Aorta (tissue), 5 donors: ENCODE results near the gene SF3B3. TPM values are rescaled to one million over a fixed set of nuclear protein-coding genes. Genes with fewer than 3 reads are reported as not detected.
"Not testable (repeated sequence)": the region's sequence is repeated elsewhere in the genome, so short reads cannot be mapped to it uniquely, and the experiment has no call there.

Experiments
- ATAC-seq: fragments of 200-7000 bp; cut with Tn5 transposase; one replicate; pipeline ENCODE4 v1.9.1; 2022; ENCODE audit warnings: moderate library complexity; ENCODE audit not compliant: low FRiP score
- DNase-seq, 2 donors: peaks; one replicate each; pipeline ENCODE4 v3.0.0-alpha.2; 2020
- H3K27ac ChIP-seq, 2 donors: one replicate each; pipeline ENCODE4 v1.5.1; 2013; ENCODE audit warnings: low read length in 2 of 2, mild to moderate bottlenecking in 2 of 2, moderate library complexity in 2 of 2, control low read depth in 1 of 2, inconsistent platforms in 1 of 2, low read depth in 1 of 2
- H3K27me3 ChIP-seq, 2 donors: one replicate each; pipeline ENCODE4 v1.6.1; 2013; ENCODE audit warnings: control low read depth in 1 of 2, low read length in 1 of 2, mild to moderate bottlenecking in 1 of 2, moderate library complexity in 1 of 2; ENCODE audit not compliant: insufficient read depth in 2 of 2, control insufficient read depth in 1 of 2
- H3K36me3 ChIP-seq, 2 donors: one replicate each; pipeline ENCODE4 v1.6.1; 2013; ENCODE audit warnings: control low read depth in 1 of 2, low read length in 1 of 2, mild to moderate bottlenecking in 1 of 2; ENCODE audit not compliant: insufficient read depth in 2 of 2, control insufficient read depth in 1 of 2
- H3K4me1 ChIP-seq, 2 donors: one replicate each; pipeline ENCODE4 v1.6.1; 2013; ENCODE audit warnings: low read length in 2 of 2, control low read depth in 1 of 2, mild to moderate bottlenecking in 1 of 2, moderate library complexity in 1 of 2; ENCODE audit not compliant: insufficient read depth in 2 of 2, control insufficient read depth in 1 of 2
- H3K4me3 ChIP-seq, 2 donors: one replicate each; pipeline ENCODE4 v1.5.1; 2013; ENCODE audit warnings: low read length in 2 of 2, control low read depth in 1 of 2, mild to moderate bottlenecking in 1 of 2
- H3K9me3 ChIP-seq: one replicate; pipeline ENCODE4 v1.6.1; 2013; ENCODE audit warnings: mild to moderate bottlenecking, low read length; ENCODE audit not compliant: control insufficient read depth
- WGBS, 2 donors: extraction: QIAGEN DNeasy Blood & Tissue Kit; methylation state at CpG; one replicate each; pipeline ENCODE4 v1.1.7; 2013; 5-methylcytosine and 5-hydroxymethylcytosine counted together
- intact Hi-C, 2 donors: fragments of 100-400 bp; cut with DNase I; formaldehyde crosslinking; loops; one replicate each; pipeline versions ENCODE4 v1.14.2 to v1.15.0; 2022
- polyA plus RNA-seq, 2 donors: library from polyadenylated mRNA; stranded (reverse); fragments of 200-250 nt; gene quantifications; one replicate each; pipeline ENCODE4 v1.2.3, GENCODE V29; 2013
- total RNA-seq, 2 donors: library from RNA; stranded (reverse); fragmentation: NEBNext Ultra II Directional; extraction: Animal tissue kit (Norgen Biotek cat#: 25700); gene quantifications; one replicate each; pipeline ENCODE4 v1.2.1, GENCODE V29; 2021
- donor health status: healthy with polysubstance abuse.
- donor health status: Bipolar disorder and iron deficiency.
- donor health status: DM: no; HTN: no; CAD: no.
- donor health status: DM: no; HTN: no; CAD: no.
- donor health status: DM: yes; HTN: yes; CAD: no.

SF3B3 gene
- total and polyA plus RNA-seq, 4 donors: 15.3 to 175 (median 96.0) TPM

DNA sequence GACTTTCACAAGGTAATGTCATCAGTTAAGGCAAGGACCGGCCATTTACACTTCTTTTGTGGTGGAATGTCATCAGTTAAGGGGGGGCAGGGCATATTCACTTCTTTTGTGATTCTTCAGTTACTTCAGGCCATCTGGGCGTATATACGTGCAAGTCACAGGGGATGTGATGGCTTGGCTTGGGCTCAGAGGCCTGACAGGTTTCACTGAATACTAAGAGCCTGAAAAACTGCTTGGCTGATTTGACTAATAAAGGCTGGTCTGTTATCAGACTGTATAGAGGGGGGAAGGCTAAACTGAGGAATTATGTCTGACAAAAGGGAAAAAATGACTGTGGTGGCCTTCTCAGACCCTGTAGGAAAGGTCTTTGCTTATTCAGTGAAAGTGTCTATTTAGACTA lies 98.2 kb downstream of the SF3B3 start:
- ATAC-seq, H3K27ac ChIP-seq, DNase-seq, intact Hi-C loops, H3K9me3 ChIP-seq, H3K4me1 ChIP-seq, H3K27me3 ChIP-seq, H3K36me3 ChIP-seq, H3K4me3 ChIP-seq: not testable (repeated sequence)
- WGBS, 2 donors: 71 to 75% methylated on average over 3 of the region's 3 CpGs

Other genes with a start within 250 kb of the SF3B3 start
- gene AARS1, start 234.3 kb upstream of the SF3B3 start, total RNA-seq: 10 to 100 TPM; 60.0 to 64.2 TPM
- gene AARS1, start 234.3 kb upstream of the SF3B3 start, polyA plus RNA-seq: 10 to 100 TPM; 19.5 to 40.3 TPM
- gene DDX19B, start 224.6 kb upstream of the SF3B3 start, total RNA-seq: 10 to 100 TPM; 19.4 to 28.0 TPM
- gene DDX19B, start 224.6 kb upstream of the SF3B3 start, polyA plus RNA-seq: 10 to 100 TPM; 13.8 to 29.7 TPM
- gene DDX19A, start 176.9 kb upstream of the SF3B3 start, total RNA-seq: 10 to 100 TPM; 32.9 to 36.7 TPM
- gene DDX19A, start 176.9 kb upstream of the SF3B3 start, polyA plus RNA-seq: 10 to 100 TPM; 12.1 to 31.1 TPM
- 10 to 100 TPM; 28.3 to 39.5 TPM for gene ST3GAL2, start 84.7 kb upstream of the SF3B3 start, total RNA-seq
- gene ST3GAL2, start 84.7 kb upstream of the SF3B3 start, polyA plus RNA-seq: 1 to 10 TPM; 4.1 to 8.5 TPM
- 10 to 100 TPM; 11.0 to 14.8 TPM for gene FCSK, start 69.2 kb upstream of the SF3B3 start, total RNA-seq
- 10 to 100 TPM in 1 of 2 donors, 1 to 10 TPM in 1; 5.4 to 21.2 TPM for gene FCSK, start 69.2 kb upstream of the SF3B3 start, polyA plus RNA-seq
- 10 to 100 TPM; 35.7 to 44.6 TPM for gene COG4, start 262 bp upstream of the SF3B3 start, total RNA-seq
- 10 to 100 TPM; 18.2 to 96.2 TPM for gene COG4, start 262 bp upstream of the SF3B3 start, polyA plus RNA-seq
- 10 to 100 TPM; 14.2 to 21.9 TPM for gene IL34, start 122.7 kb downstream of the SF3B3 start, total RNA-seq
- gene IL34, start 122.7 kb downstream of the SF3B3 start, polyA plus RNA-seq: 10 to 100 TPM; 19.4 to 98.6 TPM
- 10 to 100 TPM; 65.7 to 87.4 TPM for gene MTSS2, start 162.2 kb downstream of the SF3B3 start, total RNA-seq
- gene MTSS2, start 162.2 kb downstream of the SF3B3 start, polyA plus RNA-seq: 10 to 100 TPM; 22.0 to 33.4 TPM